Erythroblast (primary cell): ENCODE measurements around the gene ELF5.

Experiments used
- DNase-seq, 2 experiments: peaks; one replicate each; lab custom pipeline; 2025; lab: John Stamatoyannopoulos, UW
- GATA1 ChIP-seq: IDR thresholded peaks from 2 replicates; pipeline ENCODE4 v1.6.1; 2011; ENCODE audit warnings: low read depth, mild to moderate bottlenecking, control low read depth, low read length, moderate library complexity
- POLR2A ChIP-seq: IDR thresholded peaks from 2 replicates; pipeline ENCODE4 v1.6.1; 2011; ENCODE audit warnings: mild to moderate bottlenecking, low read length

The ELF5 gene

DNA sequence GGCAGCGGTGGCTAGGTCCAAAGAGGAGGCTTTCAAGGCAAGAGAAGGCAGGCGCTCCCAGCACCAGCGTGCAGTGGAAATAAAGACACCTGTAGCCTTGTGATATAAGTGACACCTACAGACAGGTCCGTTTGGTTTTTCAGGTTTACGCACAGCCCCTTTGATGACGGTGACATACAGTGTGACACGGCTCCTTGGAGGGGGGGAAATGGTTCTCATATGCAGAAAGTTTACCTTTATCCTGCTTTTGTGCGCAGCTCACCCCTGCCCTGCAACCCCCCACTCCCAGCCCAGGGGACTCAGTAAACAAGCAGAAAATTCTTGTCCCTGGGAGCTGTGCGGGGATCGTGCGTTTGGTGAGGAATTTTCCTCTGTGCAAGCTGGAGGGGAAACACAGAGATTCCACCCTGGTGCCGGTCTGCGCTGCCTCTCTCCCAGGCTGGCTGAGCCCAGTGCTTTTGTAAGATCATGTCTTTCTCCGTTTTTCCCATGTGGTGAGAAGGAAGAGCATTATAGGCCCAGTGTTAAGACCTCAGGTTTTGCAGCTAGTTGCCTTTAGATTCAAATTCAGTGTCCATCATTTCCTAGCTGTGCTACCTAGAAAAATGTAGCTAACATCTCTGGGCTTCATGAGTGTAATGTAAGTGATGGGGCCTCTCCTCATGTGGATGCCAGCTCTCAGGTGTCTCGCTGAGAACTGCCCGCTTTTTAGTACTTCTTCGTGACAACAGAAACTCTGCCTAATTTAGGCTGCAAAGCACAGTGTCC lies at the start of gene ELF5:
Gene ELF5 (minus strand): TSS at position 113 of the 768 bp plus-strand sequence. CDS start 8,045 bp downstream, outside the sequence.
- TF ChIP-seq POLR2A = no peak
- no peak for TF ChIP-seq GATA1
- DNase-seq = no peak

DNA sequence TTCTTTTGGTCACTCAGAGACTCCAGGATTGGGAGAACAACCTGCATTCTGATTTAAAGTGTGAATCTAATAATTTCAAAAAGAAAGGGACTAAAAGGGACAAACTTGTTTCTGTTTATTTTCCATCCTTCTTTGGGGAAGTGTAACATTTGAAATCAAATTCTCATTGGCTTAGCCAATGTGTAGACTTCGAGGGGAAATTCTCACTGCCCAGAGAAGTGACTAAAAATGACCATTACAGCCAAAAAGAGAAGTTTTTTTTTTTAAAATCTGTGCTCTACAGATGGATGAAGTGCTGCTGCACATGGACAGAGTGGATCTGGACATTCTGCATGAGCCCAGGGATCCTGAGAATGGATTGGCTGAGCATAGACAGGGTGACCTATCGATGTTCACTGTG lies 49.4 kb upstream of the ELF5 start:
- no peak for DNase-seq
- TF ChIP-seq GATA1 = no peak
- no peak for TF ChIP-seq POLR2A

DNA sequence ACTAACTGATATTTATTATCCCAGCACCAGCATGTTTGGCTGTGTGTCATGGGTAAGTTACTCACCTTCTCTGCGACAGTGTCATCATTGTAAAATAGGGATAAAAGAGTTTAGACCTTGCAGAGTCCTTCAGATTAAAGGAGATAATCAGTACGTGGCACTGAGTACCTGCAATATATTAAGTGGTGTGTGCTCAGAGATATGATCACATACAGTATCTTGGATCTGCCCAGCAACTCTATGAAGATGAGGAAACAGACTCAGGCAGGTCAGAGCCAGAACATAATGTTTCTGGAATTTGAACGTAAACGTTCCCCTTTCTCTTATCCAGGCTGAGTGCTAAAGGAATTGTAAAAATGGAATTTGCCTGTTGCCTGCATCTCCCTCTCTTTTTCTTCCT lies 46.9 kb upstream of the ELF5 start:
- TF ChIP-seq POLR2A (no peak), GATA1 (no peak)
- DNase-seq = no peak

DNA sequence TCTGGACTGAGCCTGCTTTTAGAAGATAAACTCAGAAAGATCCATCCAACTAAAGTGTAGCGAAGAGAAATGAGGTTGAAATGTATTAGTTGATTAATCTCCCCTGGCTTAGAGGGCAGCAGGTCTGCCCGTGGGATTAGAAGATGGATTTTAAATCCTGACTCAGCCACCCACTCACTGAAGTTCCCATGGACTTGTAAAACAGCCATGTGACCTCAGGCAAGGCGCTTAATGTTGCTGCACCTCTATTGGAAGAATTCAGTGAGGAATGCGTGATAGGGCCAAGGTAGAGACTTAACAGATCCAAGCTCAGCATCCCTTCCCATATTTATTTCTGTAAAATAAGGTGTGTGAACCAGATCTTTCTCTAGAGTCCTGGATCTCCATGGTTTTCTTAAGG lies 45.1 kb upstream of the ELF5 start:
- TF ChIP-seq GATA1 (no peak), POLR2A (no peak)

DNA sequence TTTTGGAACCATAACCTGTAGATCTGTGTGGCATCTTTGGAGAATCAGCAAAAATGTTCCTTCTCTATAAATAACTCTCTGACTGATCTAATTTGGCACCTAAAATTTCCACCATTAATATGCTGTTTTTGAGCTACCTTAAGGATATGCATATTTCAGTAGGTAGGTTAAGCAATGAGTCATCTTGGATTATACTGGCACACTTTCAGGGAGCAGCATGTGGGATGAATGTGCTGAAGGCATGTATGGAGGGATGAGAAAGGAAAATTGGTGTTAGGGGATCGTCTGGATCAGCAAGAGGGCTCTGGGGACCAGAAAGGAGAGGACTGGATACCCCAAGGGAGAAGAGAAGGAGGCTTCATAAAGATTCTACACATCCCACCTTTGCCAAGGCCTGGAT lies 44.6 kb upstream of the ELF5 start:
- TF ChIP-seq GATA1 = no peak
- TF ChIP-seq POLR2A = no peak
- no peak for DNase-seq

More for the DNA sequence above, 45.1 kb upstream of the ELF5 start:
- DNase-seq = no peak

DNA sequence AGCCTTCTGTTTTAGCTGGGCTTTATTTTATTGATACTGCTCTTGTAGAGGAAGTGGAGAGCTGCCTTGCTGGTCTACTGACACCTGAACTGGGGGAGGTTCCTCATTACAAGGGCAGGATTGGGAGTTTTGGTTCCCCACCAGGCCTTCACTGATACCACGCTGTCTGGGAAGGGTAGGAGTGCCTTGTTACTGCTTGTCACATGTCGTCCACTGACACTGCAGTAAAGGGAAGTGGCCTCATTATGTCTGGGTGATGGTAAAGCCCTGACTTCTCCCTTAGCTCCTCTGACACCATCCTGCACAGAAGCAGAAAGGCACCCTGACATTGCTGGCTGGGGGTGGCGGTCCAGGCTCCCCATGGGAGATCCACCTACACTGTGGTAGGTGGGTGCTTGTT lies 38.7 kb upstream of the ELF5 start:
- TF ChIP-seq GATA1 (no peak), POLR2A (no peak)
- no peak for DNase-seq

DNA sequence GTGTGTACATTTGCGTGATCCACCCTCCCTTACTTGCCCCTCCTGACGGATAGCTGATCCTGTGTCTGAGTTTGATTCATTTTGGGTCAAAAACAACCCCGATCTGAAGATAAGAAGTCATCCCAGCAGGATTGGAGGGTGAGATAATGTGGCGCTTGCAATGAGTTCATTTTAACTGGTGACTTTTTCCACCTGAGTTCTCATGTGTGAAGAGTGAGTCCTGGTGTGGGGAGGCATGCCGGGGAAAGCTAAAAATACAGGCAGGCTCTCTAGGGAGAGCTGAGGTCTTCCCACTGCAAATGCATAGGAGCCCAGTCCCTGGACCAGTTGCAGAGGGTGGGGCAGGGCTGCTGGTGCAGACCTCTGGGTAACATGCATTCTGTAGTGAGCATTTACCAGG lies 35.7 kb upstream of the ELF5 start:
- DNase-seq = no peak
- no peak for TF ChIP-seq GATA1
- no peak for TF ChIP-seq POLR2A

DNA sequence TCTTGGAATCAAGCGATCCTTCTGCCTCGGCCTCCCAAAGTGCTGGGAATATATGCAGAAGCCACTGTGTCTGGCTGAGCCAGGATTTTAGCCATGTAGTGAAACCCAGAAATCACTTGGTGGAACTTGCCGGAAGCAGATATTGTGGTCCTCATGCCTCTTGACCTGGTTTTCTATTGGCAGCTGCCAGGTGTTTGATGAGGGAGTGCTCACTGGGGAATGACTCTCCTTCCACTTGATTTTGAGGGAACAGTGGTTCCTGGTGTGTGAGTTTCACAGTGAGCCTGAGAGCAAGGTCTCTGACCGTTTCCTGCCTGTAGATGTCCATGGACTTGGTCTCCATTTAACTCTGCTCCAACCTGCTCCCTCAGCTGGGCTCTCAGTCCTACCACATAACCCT lies 34.7 kb upstream of the ELF5 start:
- no peak for TF ChIP-seq POLR2A
- DNase-seq = no peak

DNA sequence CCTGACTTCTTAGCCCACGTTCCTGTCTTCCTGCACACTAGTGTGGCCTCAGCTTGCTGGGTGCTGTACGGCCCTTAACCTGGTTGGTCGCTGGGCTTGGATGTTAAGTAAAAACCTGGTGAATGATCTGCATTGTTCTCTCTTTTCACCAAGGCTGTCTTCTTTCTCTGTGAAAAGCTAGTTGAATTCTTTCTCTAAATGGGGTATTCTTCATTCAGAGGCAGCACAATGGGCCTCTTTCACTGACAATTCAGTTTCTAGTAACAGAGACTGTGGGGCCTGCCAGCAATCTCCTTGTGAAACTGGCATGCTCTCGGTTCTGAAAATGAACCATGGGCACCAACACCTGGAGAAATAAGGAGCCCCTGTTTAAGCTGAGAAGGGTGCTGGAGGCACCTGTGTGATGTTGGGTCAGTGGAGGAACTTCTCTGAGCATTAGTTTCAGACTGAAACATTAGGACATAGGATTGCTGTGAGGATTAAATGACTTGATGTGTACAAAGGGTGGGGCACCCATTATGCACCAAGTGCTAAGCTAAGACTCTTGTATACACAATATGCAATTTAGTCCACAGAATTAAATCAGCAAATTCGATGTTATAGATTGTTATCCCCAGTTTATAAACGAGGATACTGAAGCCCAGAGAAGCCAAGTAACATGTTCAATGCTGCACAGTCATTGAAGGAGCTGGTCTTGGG lies 33.1 kb upstream of the ELF5 start:
- DNase-seq = no peak
- no peak for TF ChIP-seq GATA1

DNA sequence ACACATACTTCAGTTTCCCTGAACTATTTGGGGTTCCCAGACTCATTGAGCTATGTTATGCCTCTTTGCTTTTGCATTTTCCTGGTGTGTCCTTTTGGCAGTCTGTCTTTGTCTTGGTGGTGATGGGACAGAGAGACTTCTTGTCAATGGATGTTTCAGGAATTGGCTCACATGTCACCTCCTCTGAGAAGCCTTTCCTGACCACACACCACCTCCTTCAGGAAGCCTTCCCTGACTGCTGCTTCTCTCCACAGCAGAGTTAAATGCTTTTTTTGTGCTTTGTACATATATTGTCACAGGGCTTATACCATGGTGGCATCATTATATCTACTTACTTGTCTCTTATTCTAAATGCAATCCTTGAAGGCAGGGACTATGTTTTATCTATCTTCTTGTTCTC lies 28.5 kb upstream of the ELF5 start:
- no peak for DNase-seq
- TF ChIP-seq GATA1 (no peak), POLR2A (no peak)

DNA sequence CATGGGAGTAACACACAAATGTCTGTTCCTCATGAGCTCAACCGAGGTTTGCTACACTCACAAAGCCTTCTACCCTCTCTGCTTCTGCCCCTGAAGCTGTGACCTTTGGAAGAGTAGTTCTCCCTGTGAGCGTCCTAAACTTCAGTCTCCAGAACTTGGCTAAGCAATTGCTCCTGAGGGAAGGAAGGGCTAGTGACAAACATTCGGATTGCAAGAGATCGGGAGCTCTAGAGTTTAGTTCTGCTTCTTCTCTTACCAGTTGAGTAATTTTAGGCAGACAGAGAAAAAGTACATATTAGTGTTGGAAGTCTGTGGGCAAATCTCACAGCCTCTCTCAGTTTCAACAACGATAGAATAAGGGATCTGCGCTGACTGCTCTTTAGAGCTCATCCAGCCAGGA lies 27.3 kb upstream of the ELF5 start:
- TF ChIP-seq GATA1 (no peak), POLR2A (no peak)
- DNase-seq = no peak

DNA sequence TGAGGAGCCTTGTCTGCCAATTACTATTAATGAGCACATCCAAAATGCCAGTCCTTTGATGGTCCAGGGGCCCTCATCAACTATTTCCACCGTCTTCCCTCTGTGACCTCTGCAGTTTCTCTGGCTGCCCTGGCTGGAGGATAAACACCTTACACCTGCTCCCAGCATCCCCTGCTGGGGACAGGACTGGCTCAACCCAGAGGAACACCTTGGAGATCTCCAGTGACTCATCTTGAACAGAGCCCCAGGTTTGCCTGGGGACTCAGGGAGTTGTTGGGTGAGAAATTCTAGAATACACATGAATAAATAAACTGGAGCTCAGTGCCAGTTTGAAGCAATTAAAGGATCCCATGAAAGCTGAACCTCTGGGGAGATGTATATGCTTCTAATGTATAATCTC lies 24.0 kb upstream of the ELF5 start:
- TF ChIP-seq GATA1 = no peak
- no peak for TF ChIP-seq POLR2A
- DNase-seq = no peak

DNA sequence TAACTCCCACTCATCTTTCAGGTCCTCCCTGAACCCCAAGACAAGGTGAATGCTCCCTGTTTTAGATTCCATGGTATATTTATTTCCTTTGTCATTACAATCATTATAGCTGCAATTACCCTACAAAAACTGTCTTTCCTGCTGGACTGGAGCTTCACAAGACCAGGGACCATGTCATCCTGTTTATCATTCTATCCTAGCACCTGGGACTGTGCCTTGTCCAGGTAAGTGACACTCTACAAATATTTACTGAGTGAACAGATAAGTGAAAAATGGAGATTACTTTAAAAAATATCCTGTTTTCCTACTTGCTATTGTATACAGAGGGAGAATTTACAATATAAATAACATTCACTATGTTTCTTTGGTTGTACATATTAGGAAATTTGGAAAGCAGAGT lies 22.5 kb upstream of the ELF5 start:
- no peak for DNase-seq
- TF ChIP-seq POLR2A = no peak
- TF ChIP-seq GATA1 = no peak

DNA sequence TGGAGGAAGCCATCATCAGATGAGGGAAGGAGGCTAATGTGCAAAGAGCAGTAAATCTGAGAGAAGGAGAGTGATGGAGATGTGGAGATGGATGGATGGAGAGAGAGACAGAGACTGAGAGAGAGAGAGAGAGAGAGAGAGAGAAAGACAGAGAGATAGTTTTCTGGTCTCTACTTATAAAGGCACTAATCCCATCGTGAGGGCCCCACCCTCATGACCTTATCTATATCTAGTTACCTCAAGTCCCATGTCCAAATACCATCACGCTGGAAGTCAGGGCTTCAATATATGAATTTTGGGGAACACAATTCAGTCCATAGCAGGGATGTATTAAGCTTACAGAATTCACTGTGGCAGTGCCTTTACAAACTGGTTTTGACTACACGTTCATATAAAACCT lies 21.2 kb upstream of the ELF5 start:
- TF ChIP-seq GATA1 (no peak), POLR2A (no peak)
- DNase-seq = no peak

DNA sequence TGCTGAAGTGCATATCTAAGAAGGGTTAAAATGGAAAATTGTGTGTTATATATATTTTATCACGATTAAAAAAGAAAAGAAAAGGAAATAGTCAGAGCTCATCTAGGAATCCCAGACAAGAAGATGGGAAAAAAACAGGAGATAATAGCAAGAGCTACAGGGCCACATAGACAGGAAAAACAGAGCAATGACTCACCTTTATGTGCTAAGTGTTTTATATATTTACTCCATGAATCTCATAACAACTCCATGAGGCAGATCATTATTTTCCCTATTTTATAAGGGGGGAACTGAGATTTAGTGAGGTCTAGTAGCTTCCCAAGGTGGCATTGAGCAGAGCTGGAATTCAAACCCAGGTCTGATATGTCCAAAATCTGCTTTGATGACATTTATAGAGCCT lies 18.1 kb upstream of the ELF5 start:
- DNase-seq = no peak
- TF ChIP-seq GATA1 (no peak), POLR2A (no peak)
